Muscle of arm (tissue), 12 donors: ENCODE measurements around the gene USH2A. TPM values are rescaled to one million over a fixed set of nuclear protein-coding genes. Genes with fewer than 3 reads are reported as not detected.
A peak's percentile ranks its signal among the peaks of the same experiment; 100 is the strongest.

Source experiments
- DNase-seq: peaks from one replicate; pipeline ENCODE4 v3.0.0-alpha.2; 2013
- polyA plus RNA-seq, 12 donors: library from polyadenylated mRNA; unstranded; fragments of 120-200 nt; gene quantifications; one replicate each; pipeline ENCODE4 v1.2.1, GENCODE V29; 2013; ENCODE audit not compliant: insufficient read length in 12 of 12

The USH2A gene
- polyA plus RNA-seq, 12 donors, result 0.04 to 0.19 (median 0.08) TPM; not detected in 2

DNA sequence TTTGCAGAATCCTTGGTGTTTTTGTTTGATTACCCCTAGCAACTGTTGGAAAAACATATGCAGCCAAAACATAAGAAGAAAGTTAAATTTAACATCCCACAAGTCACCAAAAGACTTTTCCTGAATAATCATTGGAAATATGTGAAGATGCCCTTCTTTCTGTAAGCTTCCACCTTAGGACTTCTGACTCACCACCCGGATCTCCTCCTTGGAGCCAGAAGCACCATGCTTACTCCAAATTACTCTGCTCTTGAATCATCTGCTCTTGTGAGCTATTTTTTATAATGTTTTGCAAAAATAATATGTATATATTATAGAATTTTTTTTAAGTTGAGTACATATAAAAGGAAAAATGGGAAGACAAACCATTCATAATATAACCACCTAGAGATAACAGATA is 464.4 kb downstream of the USH2A start:
- peak; percentile 4 for DNase-seq

DNA sequence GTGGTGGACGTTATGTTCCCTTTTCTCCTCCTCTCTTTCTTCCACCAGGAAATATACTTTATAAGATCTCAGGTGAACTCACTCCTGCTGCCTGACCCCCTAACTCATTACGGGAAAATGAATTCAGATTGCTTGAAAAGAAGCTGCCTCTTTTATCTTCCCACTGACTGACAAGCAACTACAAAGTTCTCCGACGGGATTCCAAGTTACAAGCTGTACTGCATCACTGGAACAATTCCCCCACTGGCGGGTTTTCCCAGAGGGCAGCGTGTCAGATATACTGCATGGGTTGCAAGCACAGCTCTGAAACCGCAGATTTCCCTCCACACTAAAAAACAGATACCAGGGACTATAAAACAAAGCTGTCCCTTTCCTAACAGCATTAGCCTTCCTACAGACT is 465.6 kb downstream of the USH2A start:
- DNase-seq, result peak; percentile 3

DNA sequence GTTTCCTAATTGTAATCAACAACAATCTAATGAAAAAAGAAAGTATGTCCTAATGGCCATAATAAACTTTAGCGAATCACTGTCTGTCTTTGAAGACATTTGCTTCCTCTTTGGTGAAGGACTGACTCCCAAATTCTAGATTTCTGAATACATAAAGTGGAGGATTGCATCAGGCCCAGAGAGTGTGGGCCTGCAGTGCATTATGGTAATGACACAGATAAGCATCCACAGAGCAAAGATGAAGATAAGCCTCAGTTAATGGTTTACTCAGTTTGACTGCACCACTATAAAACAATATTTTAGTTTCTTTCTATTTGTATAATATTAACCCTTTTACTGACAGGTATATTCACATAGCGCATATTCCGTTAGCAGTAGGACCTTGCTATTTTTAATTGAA is 490.7 kb downstream of the USH2A start:
- DNase-seq, result no peak

DNA sequence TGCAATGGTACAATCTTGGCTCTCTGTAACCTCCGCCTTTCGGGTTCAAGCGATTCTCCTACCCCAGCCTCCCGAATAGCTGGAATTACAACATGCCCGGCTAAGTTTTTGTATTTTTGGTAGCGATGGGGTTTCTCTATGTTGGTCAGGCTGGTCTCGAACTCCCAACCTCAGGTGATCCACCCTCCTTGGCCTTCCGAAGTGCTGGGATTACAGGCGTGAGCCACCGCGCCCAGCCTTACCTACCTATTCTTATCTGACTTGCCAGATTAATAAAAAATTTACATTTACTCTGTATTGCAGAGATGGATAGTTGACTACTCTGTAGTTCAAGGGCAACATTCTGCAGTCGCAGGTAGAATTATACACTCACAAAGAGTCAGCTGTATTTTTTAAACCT is 496.6 kb downstream of the USH2A start:
- DNase-seq, result no peak

DNA sequence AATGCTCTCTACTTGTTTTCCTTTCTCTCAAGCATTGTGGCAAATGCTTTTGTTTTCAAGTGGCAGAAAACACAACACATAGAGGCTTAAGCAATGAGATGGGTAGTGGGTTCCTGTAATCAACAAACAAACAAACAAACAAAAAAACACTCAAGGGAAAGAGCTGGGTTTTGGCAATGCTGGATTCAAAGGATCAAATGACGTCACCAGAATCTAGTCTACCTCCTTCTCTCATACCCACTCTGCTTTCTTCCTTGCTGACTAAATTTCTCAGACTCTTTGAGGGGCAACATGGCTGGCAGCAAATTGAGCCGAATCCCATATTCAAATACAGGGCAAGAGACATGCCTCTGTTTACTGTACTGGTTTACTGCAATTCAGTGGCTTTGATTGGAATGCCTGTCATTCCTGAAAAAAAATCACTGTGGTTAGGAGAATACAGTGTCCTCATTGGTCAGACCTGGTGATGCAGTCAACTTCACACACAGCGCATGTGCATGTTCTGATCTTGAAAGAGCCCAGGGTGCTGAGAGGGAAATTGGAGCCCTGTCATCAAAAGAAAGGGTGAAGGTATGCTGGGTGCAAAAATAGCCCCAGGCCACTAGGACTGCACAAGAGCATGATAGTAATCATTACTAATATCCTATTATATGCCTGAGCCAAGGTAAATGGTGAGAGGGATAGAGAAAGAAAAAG is 500.0 kb downstream of the USH2A start:
- no peak for DNase-seq

DNA sequence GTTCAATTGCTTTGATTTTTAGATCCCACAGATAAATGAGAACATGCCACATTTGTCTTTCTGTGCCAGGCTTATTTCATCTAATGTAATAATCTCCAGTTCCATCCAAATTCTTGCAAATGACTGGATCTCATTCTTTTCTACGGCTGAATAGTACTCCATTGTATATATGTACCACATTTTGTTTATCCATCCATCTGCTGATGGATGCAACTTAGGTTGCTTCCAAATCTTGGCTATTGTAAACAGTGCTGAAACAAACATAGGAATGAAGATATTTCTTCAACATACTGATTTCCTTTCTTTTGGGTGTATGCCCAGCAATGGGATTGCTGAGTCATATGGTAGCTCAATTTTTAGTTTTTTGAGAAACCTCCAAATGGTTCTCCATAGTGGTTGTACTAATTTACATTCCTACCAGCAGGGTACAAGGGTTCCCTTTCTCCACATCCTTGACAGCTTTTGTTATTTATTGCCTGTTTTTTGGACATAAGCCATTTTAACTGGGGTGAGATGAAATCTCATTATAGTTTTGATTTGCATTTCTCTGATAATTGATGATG is 511.8 kb downstream of the USH2A start:
- no peak for DNase-seq

DNA sequence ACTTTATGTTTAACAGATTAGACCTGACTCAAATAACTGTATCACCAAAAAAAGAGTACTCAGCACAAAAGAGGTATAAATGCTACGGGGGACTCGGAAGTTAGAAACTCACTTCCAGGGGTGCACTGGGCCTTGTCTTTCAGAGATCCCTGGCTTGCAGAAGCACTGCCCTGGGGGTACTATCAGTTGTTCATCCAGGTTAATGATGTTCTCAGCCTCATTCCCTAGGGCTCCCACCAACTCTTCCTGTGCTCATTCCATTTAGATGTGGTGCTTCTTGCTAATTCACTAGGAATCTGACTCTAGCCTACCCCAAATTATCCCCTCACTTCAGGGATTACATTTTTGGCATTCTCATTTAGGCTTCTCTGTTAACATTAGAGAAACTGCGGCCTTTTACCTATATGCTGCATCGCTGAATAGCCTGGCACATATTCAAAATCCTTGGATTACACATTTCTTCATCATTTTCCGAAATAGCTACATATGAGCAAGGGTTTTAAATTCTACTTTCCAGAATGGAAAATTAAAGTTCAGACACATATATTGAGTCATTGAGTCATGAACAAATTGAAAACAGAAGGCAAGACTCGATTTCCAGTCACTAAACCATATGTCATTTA is 517.6 kb downstream of the USH2A start:
- peak; percentile 27 for DNase-seq

DNA sequence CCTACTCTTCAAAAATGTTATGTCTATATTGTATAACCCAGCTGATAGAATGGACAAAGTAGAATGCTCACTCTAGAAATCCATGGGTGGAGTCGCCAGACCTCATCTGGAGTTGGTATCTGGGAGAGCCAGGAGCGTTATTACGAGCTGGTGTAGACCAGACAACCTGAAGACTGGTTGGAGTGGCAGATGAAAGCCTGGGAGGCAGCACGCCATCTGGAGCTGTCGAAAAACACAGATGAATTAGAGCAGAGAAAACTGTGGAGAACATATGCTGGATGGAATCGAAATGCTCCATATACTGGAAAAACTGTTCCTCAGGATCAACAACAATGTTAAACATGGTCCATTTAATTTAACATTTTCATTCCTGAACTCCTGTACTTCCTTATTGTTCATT is 522.6 kb downstream of the USH2A start:
- no peak for DNase-seq

DNA sequence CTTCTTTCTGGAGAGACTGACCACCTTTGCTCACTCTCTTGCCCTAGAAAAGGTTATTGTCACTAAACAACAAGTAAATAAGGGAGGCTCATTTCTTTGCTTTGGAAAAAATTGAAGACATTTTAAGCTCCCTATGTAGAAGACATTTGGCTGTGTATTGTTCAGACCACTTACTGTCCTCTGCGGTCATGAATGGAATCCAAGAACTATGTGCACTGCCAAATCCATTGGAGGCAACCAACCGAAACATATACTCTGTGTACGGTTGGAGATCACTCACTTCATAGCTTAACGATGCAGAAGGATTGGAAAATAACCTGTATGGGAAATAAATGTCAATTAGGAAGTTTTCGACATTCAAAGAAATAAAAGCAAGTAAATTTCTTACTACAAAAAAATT is 523.3 kb downstream of the USH2A start:
- no peak for DNase-seq

DNA sequence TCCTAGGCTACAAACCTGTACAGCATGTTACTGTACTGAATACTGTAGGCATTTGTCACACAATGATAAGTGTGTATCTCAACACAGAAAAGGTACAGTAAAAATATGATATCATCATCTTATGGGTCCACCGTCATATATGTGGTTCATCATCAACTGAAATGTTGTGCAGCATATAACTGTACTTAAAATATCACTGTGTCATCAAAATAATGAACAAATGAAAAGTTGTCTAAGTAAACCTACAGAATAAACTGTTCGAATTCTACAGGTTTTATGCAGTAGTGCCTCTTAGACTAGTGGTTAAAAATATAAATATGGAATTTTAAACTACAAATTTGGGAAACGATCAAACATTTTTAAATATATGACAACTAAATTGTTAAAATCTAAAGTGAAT is 527.4 kb downstream of the USH2A start:
- no peak for DNase-seq

DNA sequence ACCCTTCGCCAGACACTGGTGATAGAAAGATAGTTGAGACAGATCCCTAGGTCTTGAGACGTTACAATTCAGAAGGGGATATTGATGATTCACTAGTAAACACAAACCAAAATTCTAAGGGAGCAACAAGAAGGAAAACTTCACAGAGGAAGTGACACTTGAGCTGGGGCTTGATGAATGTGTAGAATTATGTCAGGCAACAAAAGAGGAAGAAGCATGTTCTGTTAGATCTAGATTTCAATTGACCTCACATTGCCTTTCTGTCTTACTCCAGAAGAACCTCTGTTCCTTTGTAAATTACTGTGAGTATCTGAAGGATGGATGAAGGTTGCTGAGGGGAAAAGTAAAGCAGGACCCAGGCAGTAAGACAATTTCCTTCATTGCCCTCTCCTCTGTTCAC is 528.0 kb downstream of the USH2A start:
- DNase-seq, result no peak

DNA sequence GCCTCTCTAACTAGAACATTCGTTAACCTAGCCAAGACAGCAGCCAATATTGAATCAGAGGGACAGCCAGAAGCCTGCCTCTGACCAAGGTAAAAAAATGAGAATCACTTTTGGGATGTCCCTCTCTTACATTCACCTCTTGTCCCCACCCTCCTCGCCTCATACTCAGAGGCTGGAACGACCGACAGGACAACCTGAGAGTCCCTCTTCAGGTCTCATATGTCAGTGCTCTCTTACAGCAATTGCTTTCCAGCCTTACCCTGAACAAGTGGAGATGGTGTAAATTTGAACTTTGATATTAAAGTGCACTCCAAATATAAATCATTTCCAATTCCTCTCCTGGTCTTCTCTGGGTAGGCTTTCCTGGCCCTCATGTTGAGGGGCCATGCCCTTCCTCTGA is 528.6 kb downstream of the USH2A start:
- no peak for DNase-seq

DNA sequence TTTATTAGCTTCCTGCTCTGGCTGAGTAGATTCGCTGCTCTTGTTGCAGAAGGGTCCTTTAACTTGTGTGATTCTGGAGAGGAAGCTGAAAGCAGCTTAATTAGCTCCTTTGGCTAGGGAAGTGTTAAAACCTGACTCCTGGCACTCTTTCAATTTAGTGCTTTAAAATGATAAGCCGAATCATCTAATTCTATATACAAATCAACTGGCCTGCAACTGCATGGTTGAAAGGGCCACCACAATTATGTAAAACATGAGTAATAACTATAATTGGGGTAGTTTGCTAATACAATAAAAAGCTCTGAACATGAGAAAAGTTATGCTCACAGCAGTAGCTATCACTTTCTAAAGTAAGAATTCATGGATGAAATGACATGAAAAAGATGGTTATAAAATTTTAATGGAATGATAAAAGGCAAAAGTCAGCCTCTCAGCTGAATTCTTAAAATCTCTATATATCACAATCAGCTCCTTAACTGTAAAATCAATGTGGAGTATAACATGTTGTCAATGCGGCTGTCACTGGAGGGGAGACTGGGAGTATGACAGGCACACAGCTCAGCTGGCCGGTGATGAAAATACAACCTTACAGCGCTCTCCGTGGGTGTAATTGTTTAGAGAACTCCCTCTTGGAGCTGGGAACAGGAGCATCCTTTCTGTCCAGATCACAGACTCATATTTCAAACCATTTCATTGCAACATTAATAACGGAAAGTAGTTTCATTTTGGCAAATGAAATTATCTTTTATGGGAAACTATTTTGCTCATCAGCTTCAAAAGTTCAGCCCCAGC is 531.8 kb downstream of the USH2A start:
- DNase-seq, result no peak

DNA sequence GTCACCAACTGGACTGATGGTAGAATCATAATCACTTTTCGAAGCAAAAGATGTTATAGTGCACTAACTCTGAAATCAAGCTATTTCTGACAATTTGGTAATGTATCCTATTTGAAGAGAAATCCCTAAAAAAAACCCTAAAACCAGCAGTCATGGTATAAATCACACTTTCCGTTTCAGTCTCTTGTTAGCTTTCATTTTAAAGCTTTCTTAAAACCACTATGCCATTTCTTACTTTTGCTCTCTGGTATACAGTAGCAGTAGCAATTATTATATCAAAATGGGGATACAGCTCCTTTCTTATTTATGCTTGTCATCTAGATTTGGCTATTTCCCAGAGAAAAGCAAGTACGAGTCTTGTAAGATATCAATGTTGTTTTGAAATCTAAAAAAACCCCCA is 532.8 kb downstream of the USH2A start:
- DNase-seq, result no peak

DNA sequence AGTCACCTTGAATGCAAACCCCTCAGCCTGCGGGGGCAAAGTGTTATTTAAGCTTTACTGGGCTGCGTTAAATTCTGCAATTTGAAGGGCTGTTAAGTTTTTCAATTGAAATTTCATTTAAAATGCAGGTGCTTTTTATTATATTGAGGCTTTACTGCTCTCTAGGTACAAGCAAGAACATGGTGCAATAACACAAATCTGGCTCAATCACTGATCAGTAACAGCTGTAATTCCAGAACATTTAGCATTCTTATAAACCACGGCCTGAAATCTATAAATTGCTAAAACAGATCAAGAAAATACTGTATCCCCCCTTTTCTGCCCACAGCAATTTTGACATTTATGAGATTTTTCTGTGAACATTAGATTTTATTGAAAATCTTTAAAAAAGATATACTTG is 533.4 kb downstream of the USH2A start:
- no peak for DNase-seq

DNA sequence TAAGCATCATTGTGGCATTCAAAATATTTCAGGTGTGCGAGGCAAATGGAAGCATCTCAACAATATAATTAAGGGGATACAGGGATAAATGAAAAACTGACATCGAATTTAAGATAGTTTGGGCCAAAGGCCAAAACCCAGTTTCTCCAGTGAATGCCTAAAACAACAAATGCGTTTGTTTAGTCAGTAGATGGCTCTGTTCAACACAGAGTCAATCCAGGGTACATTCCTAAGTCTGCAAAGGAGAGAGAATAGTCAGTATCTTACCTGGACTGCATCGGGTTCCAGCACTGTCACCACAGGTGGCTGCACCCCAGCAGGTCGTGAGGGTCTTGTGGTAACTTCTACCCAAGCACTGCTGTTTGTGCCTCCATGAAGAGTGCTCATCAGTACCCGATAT is 535.1 kb downstream of the USH2A start:
- no peak for DNase-seq

DNA sequence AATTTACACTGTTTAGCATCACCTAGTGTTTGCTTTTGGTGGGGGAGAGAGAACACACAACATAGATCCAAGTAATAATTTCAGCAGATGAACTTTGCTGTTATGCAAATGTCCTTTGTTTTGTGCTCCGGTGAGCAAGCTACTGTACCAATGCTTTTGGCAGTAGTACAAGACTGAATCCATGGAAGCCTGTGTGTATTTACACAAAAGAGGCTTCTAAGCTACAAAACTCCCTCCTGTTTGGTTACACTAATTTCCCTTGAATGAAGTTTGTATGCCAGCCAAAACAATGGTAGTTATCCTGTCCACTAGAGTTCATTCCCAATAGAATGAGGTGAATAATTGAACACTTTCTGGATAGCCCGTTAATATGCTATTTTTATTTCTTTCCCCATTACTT is 535.6 kb downstream of the USH2A start:
- no peak for DNase-seq

DNA sequence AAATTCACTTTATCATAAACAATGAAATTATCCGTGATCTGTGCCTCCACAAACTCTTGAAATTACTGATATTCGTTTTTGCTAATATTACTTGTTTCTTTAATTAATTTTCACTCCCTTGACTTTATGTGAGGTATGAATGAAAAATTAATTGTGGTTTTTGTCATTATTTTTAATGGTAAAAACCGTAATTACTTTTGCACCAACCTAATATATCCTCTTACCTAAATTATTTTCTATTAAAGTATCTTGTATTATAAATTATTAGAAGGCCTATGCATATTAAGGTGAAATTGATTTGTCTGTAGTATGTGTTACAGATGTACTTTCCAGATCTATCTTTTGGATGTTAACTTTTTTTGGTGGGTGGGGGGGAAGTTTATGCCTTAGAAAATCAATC is 540.2 kb downstream of the USH2A start:
- DNase-seq, result no peak

DNA sequence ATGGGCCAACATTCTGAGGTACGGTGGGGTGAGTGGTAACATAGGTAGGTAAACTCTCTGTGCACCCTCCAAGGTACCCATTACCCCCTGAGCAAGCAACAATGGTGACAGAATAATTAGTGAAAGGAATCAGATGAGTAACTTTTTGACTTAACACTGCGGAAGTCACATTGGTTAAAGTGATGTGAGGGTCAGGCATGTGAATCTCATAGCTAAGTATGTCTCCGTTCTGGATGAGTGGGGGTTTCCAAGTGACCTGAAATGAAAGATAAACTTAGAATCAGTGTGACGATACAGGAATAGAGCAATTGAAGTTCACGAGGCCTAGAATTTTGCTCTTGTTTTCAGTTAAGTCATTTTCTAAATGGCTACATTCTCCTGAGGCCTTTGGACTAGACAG is 544.4 kb downstream of the USH2A start:
- DNase-seq, result no peak

DNA sequence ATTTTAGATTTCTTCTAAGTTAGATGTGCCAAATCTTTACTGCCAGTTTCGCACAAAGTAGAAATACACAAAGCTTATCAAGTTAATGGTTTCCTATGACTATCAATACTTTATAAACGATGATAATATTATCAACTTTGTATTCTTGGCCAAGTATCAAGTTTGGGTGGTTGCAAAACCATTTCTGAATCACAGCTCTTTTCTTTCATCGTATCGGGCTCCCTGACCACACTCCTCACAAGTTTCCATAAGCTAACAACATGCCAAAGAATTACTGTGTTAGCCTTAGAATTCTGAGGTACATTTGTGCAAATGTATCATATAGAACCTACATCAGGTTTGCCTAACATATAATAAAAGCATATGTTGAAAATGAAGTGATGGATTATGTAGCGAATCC is 545.1 kb downstream of the USH2A start:
- no peak for DNase-seq

DNA sequence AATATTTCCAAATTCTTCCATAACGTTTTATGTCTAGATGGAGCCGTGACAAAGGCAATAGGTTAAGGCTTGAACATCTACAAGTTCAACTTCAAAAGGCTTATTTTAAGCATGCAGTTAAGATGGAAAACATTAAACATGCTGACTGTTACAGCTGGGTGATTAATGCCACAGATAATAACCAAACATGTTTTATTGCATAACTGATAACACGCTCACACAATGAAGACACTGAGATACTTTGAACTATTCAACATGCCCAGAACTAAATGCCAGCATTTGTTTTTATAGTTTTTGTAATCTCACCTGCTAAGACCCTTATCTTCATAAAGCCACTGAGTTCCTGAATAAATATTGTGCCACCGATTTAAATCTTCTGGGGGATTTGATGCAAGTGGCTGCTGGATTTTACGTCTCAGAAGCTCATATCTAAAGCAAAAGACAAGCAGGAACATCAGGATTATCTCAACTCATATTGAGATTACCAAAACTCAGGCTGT is 545.7 kb downstream of the USH2A start:
- DNase-seq, result no peak

DNA sequence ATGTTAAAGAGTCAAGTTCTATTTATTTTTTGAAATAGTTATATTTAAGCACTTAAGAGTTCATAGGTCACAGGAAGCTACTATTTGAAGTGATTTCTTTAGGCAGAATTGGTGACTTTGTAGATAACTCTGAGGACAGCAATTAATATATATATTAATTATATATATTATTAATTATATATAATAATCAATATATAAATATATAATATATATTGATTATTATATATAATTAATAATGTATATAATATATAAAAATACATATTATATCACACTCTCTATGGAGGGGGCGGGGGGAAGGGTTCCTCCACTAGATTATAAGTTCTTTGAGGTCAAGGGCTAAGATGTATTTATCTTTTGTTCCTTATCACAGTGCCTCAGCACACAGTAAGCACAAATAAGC is 547.5 kb downstream of the USH2A start:
- no peak for DNase-seq

DNA sequence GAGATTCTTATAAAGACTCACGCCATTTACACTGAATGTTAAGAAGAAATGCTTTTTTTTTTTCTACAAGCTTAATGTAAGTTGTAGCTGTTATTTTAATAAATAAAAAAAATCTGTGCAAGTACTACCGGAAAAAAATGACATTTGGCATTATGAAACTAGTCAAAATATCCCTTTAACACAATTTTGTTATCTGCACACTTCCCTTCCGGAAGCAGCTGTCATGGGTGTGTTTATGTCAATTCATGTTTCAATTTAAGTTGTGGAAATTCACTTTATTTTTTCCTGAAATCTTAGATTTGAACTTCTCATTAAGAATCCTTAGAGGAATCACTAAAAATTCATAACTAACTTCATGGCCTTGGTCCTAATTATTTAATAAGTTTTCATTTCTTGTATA is 548.0 kb downstream of the USH2A start:
- no peak for DNase-seq
